Measurements from ENCODE around the gene BTBD7. TPM values are rescaled to one million over a fixed set of nuclear protein-coding genes. Genes with fewer than 3 reads are reported as not detected.

Gene BTBD7
- total RNA-seq, 1 donor from 2014 or later, result 41.1 TPM

GRCh38 chr14:93269341-93270068 lies 63.3 kb downstream of the BTBD7 start:
- DNase-seq, result no peak
- Mint-ChIP-seq H3K27ac (ENCODE audit: unreplicated experiment) (no peak overlapping the region), H3K9me3 (ENCODE audit: unreplicated experiment) (no peaks in the 10 kb centered on the region), H3K36me3 (ENCODE audit: unreplicated experiment) (no peaks in the 10 kb centered on the region), H3K4me1 (ENCODE audit: low read depth, unreplicated experiment) (peaks cover 18% of the 10 kb centered on the region), H3K4me3 (ENCODE audit: unreplicated experiment) (no peak overlapping the region), H3K27me3 (ENCODE audit: unreplicated experiment) (peaks cover 2% of the 10 kb centered on the region)
- TF ChIP-seq CTCF (IDR thresholded peaks at IDR 0.05; ENCODE audit: partially characterized antibody, unreplicated experiment), result no peak

GRCh38 chr14:93268406-93268805 lies 64.4 kb downstream of the BTBD7 start:
- Mint-ChIP-seq H3K27ac (ENCODE audit: unreplicated experiment) (no peak overlapping the region), H3K27me3 (ENCODE audit: unreplicated experiment) (peaks cover 2% of the 10 kb centered on the region), H3K4me3 (ENCODE audit: unreplicated experiment) (no peak overlapping the region), H3K9me3 (ENCODE audit: unreplicated experiment) (no peaks in the 10 kb centered on the region), H3K4me1 (ENCODE audit: low read depth, unreplicated experiment) (peaks cover 18% of the 10 kb centered on the region), H3K36me3 (ENCODE audit: unreplicated experiment) (no peaks in the 10 kb centered on the region)
- TF ChIP-seq CTCF (IDR thresholded peaks at IDR 0.05; ENCODE audit: partially characterized antibody, unreplicated experiment), result no peak
- no peak for DNase-seq

- Mint-ChIP-seq H3K4me1 (ENCODE audit: low read depth, unreplicated experiment) (peaks cover 18% of the 10 kb centered on the region), H3K27me3 (ENCODE audit: unreplicated experiment) (peaks cover 2% of the 10 kb centered on the region), H3K36me3 (ENCODE audit: unreplicated experiment) (no peaks in the 10 kb centered on the region), H3K27ac (ENCODE audit: unreplicated experiment) (no peak overlapping the region), H3K9me3 (ENCODE audit: unreplicated experiment) (no peaks in the 10 kb centered on the region), H3K4me3 (ENCODE audit: unreplicated experiment) (no peak overlapping the region)
- TF ChIP-seq CTCF (IDR thresholded peaks at IDR 0.05; ENCODE audit: partially characterized antibody, unreplicated experiment), result no peak
- DNase-seq, result no peak
Observed at GRCh38 chr14:93267149-93267711, 65.6 kb downstream of the BTBD7 start.

- Mint-ChIP-seq H3K27ac (ENCODE audit: unreplicated experiment) (no peak overlapping the region), H3K36me3 (ENCODE audit: unreplicated experiment) (no peaks in the 10 kb centered on the region), H3K4me3 (ENCODE audit: unreplicated experiment) (no peak overlapping the region), H3K27me3 (ENCODE audit: unreplicated experiment) (no peaks in the 10 kb centered on the region), H3K9me3 (ENCODE audit: unreplicated experiment) (no peaks in the 10 kb centered on the region), H3K4me1 (ENCODE audit: low read depth, unreplicated experiment) (peaks cover 18% of the 10 kb centered on the region)
- DNase-seq, result no peak
- TF ChIP-seq CTCF (IDR thresholded peaks at IDR 0.05; ENCODE audit: partially characterized antibody, unreplicated experiment), result no peak
Observed at GRCh38 chr14:93266127-93266526, 66.7 kb downstream of the BTBD7 start.

GRCh38 chr14:93263416-93263815 lies 69.4 kb downstream of the BTBD7 start:
- H3K4me3 Mint-ChIP-seq (ENCODE audit: unreplicated experiment), result no peak overlapping the region
- no peaks in the 10 kb centered on the region for H3K36me3 Mint-ChIP-seq (ENCODE audit: unreplicated experiment)
- no peaks in the 10 kb centered on the region for H3K9me3 Mint-ChIP-seq (ENCODE audit: unreplicated experiment)
- TF ChIP-seq CTCF (IDR thresholded peaks at IDR 0.05; ENCODE audit: partially characterized antibody, unreplicated experiment), result no peak
- H3K27ac Mint-ChIP-seq (ENCODE audit: unreplicated experiment), result no peak overlapping the region
- peaks cover 13% of the 10 kb centered on the region for H3K4me1 Mint-ChIP-seq (ENCODE audit: low read depth, unreplicated experiment)
- no peak for DNase-seq
- H3K27me3 Mint-ChIP-seq (ENCODE audit: unreplicated experiment), result no peaks in the 10 kb centered on the region

All from glutamatergic neuron (in vitro differentiated cells).